H9 (cell line): Measurements from ENCODE around the gene NPC1. TPM values are rescaled to one million over a fixed set of nuclear protein-coding genes. Genes with fewer than 3 reads are reported as not detected.

Source experiments
- DNase-seq: peaks from one replicate; pipeline ENCODE4 v3.0.0-alpha.2; 2017
- H2AFZ ChIP-seq: one replicate; pipeline ENCODE4 v1.6.1; 2013; ENCODE audit warnings: mild to moderate bottlenecking, low read length, control low read depth, moderate library complexity
- H2AK5ac ChIP-seq: 2 replicates; pipeline ENCODE4 v1.6.1; 2013; ENCODE audit warnings: low read length, control low read depth, mixed read lengths; ENCODE audit not compliant: insufficient read length
- H2BK120ac ChIP-seq: one replicate; pipeline ENCODE4 v1.6.1; 2013; ENCODE audit warnings: low read depth, mild to moderate bottlenecking, low read length, control low read depth, inconsistent platforms; ENCODE audit not compliant: poor library complexity, severe bottlenecking
- H2BK12ac ChIP-seq: 2 replicates; pipeline ENCODE4 v1.6.1; 2013; ENCODE audit warnings: low read length, control low read depth, mixed read lengths, low read depth; ENCODE audit not compliant: insufficient read length
- H2BK15ac ChIP-seq: 2 replicates; pipeline ENCODE4 v1.6.1; 2013; ENCODE audit warnings: low read depth, low read length, control low read depth
- H2BK20ac ChIP-seq: one replicate; pipeline ENCODE4 v1.6.1; 2013; ENCODE audit warnings: low read depth, mild to moderate bottlenecking, low read length, control low read depth, inconsistent platforms; ENCODE audit not compliant: poor library complexity, severe bottlenecking
- H2BK5ac ChIP-seq: 2 replicates; pipeline ENCODE4 v1.6.1; 2013; ENCODE audit warnings: low read length, control low read depth, mixed read lengths; ENCODE audit not compliant: insufficient read length
- H3K14ac ChIP-seq: 2 replicates; pipeline ENCODE4 v1.6.1; 2013; ENCODE audit warnings: low read length, control low read depth; ENCODE audit not compliant: insufficient read depth
- H3K18ac ChIP-seq: 2 replicates; pipeline ENCODE4 v1.6.1; 2013; ENCODE audit warnings: low read depth, mild to moderate bottlenecking, mixed read lengths, low read length, control low read depth; ENCODE audit not compliant: insufficient read length
- H3K23ac ChIP-seq: 2 replicates; pipeline ENCODE4 v1.6.1; 2013; ENCODE audit warnings: low read length, control low read depth, mixed read lengths, low read depth; ENCODE audit not compliant: insufficient read length
- H3K23me2 ChIP-seq: 2 replicates; pipeline ENCODE4 v1.6.1; 2013; ENCODE audit warnings: low read depth, mild to moderate bottlenecking, mixed read lengths, low read length, control low read depth; ENCODE audit not compliant: insufficient read length, poor library complexity, severe bottlenecking
- H3K27ac ChIP-seq: 2 replicates; pipeline ENCODE4 v1.5.1; 2013; ENCODE audit warnings: low read length, control low read depth, mixed read lengths, low read depth; ENCODE audit not compliant: insufficient read length
- H3K27me3 ChIP-seq: 2 replicates; pipeline ENCODE4 v1.6.1; 2013; ENCODE audit warnings: low read length, control low read depth, inconsistent platforms; ENCODE audit not compliant: insufficient read depth
- H3K4ac ChIP-seq: 2 replicates; pipeline ENCODE4 v1.6.1; 2013; ENCODE audit warnings: low read depth, mild to moderate bottlenecking, control low read depth, inconsistent platforms, low read length, moderate library complexity
- H3K4me1 ChIP-seq: 2 replicates; pipeline ENCODE4 v1.6.1; 2013; ENCODE audit warnings: low read length, control low read depth, inconsistent platforms; ENCODE audit not compliant: insufficient read depth
- H3K4me2 ChIP-seq: 2 replicates; pipeline ENCODE4 v1.6.1; 2013; ENCODE audit warnings: low read length, control low read depth, mixed read lengths; ENCODE audit not compliant: insufficient read length, insufficient read depth
- H3K56ac ChIP-seq: 2 replicates; pipeline ENCODE4 v1.6.1; 2013; ENCODE audit warnings: low read depth, mild to moderate bottlenecking, mixed read lengths, low read length, control low read depth; ENCODE audit not compliant: insufficient read length
- H3K79me1 ChIP-seq: 2 replicates; pipeline ENCODE4 v1.6.1; 2013; ENCODE audit warnings: low read depth, mild to moderate bottlenecking, moderate library complexity, low read length, control low read depth, inconsistent platforms; ENCODE audit not compliant: insufficient read depth, poor library complexity, severe bottlenecking
- H3K79me2 ChIP-seq: 2 replicates; pipeline ENCODE4 v1.6.1; 2013; ENCODE audit warnings: low read length, control low read depth, inconsistent platforms; ENCODE audit not compliant: insufficient read depth
- H3K9ac ChIP-seq: 2 replicates; pipeline ENCODE4 v1.6.1; 2013; ENCODE audit warnings: low read length, control low read depth, mixed read lengths; ENCODE audit not compliant: insufficient read length; ENCODE audit errors: extremely low read depth
- H3K9me3 ChIP-seq: one replicate; pipeline ENCODE4 v1.6.1; 2013; ENCODE audit warnings: low read depth, low read length, inconsistent platforms; ENCODE audit not compliant: control insufficient read depth
- H3T11ph ChIP-seq: one replicate; pipeline ENCODE4 v1.6.1; 2013; ENCODE audit warnings: mild to moderate bottlenecking, low read length, control low read depth, inconsistent platforms
- H4K20me1 ChIP-seq: one replicate; pipeline ENCODE4 v1.6.1; 2013; ENCODE audit not compliant: control insufficient read depth, insufficient read length, insufficient read depth
- H4K5ac ChIP-seq: 2 replicates; pipeline ENCODE4 v1.6.1; 2013; ENCODE audit warnings: low read depth, mild to moderate bottlenecking, mixed read lengths, low read length, control low read depth; ENCODE audit not compliant: insufficient read length
- H4K8ac ChIP-seq: replicated peaks from 2 replicates; pipeline ENCODE4 v1.6.1; 2013; ENCODE audit warnings: low read length, control low read depth, mixed read lengths, low read depth; ENCODE audit not compliant: insufficient read length
- H4K91ac ChIP-seq: 2 replicates; pipeline ENCODE4 v1.6.1; 2013; ENCODE audit warnings: low read depth, mild to moderate bottlenecking, moderate library complexity, mixed read lengths, low read length, control low read depth; ENCODE audit not compliant: insufficient read length
- H3K27ac Mint-ChIP-seq, 3 experiments: 2 replicates in 2 of 3; 3 replicates in 1 of 3; pipeline ENCODE4 v1.8.0; 2020 to 2021; ENCODE audit warnings: mixed read lengths in 3 of 3, mild to moderate bottlenecking in 1 of 3, moderate library complexity in 1 of 3
- H3K27me3 Mint-ChIP-seq: 2 replicates; pipeline ENCODE4 v1.8.0; 2021; ENCODE audit warnings: low read depth, mild to moderate bottlenecking, moderate library complexity, mixed read lengths
- H3K36me3 Mint-ChIP-seq, 3 experiments: 2 replicates in 2 of 3; 3 replicates in 1 of 3; pipeline ENCODE4 v1.8.0; 2020 to 2021; ENCODE audit warnings: low read depth in 3 of 3, mixed read lengths in 3 of 3; ENCODE audit not compliant: insufficient read depth in 1 of 3
- H3K4me1 Mint-ChIP-seq, 2 experiments: 2 replicates each; pipeline ENCODE4 v1.8.0; 2020; ENCODE audit warnings: mixed read lengths in 2 of 2
- H3K4me3 Mint-ChIP-seq, 2 experiments: 2 replicates in 1 of 2; 3 replicates in 1 of 2; pipeline ENCODE4 v1.8.0; 2020 to 2021; ENCODE audit warnings: mild to moderate bottlenecking in 2 of 2, mixed read lengths in 2 of 2, moderate library complexity in 1 of 2
- H3K9me3 Mint-ChIP-seq, 2 experiments: 2 replicates in 1 of 2; 3 replicates in 1 of 2; pipeline ENCODE4 v1.8.0; 2020; ENCODE audit warnings: mild to moderate bottlenecking in 2 of 2, mixed read lengths in 2 of 2, moderate library complexity in 1 of 2
- CTCF ChIP-seq: fragments of 200-600 bp; sonication (generic); conservative IDR thresholded peaks from 3 replicates; pipeline ENCODE4 v1.8.0; 2021; ENCODE audit warnings: antibody characterized with exemption, mild to moderate bottlenecking
- WGBS: extraction: QIAGEN DNeasy Blood & Tissue Kit; methylation state at CpG from one replicate; pipeline ENCODE4 v1.1.7; 2013; ENCODE audit warnings: missing lambda C conversion rate, low lambda C conversion rate, mixed read lengths; ENCODE audit not compliant: insufficient read length; ENCODE audit errors: extremely low coverage; 5-methylcytosine and 5-hydroxymethylcytosine counted together
- total RNA-seq: library from RNA; stranded (reverse); gene quantifications from 2 replicates; pipeline ENCODE4 v1.2.1, GENCODE V29; 2021

Gene NPC1
- total RNA-seq, 1 experiment from 2014 or later: 24.2 TPM

GRCh38 chr18:23599809-23600208 is 13.5 kb upstream of the NPC1 start:
- Histone ChIP-seq H3K79me2 (no peaks in the 10 kb centered on the region), H3K27ac (no peak overlapping the region), H3T11ph (no peak overlapping the region), H2BK20ac (no peak overlapping the region), H3K14ac (no peak overlapping the region), H2BK5ac (no peak overlapping the region), H3K4me1 (no peaks in the 10 kb centered on the region), H3K4me2 (no peak overlapping the region), H4K5ac (no peak overlapping the region), H2AFZ (no peak overlapping the region), H2AK5ac (no peak overlapping the region), H4K20me1 (no peaks in the 10 kb centered on the region), H4K8ac (no peak overlapping the region), H2BK120ac (no peak overlapping the region), H3K18ac (no peak overlapping the region), H2BK12ac (no peak overlapping the region), H4K91ac (no peak overlapping the region), H3K23ac (no peak overlapping the region), H2BK15ac (no peak overlapping the region), H3K9me3 (no peaks in the 10 kb centered on the region), H3K9ac (no peak overlapping the region), H3K27me3 (no peaks in the 10 kb centered on the region), H3K23me2 (no peaks in the 10 kb centered on the region), H3K79me1 (no peaks in the 10 kb centered on the region), H3K4ac (no peak overlapping the region), H3K56ac (no peak overlapping the region)
- H3K36me3 Mint-ChIP-seq: no peaks in the 10 kb centered on the region; a peak in 1 of 7 replicates
- no peaks in the 10 kb centered on the region for H3K27me3 Mint-ChIP-seq
- H3K27ac Mint-ChIP-seq: no peak overlapping the region
- 0 out of 4 replicates have a peak, but pooled peaks cover 0 to 3% of the 10 kb centered on the region in 2 experiments for H3K4me1 Mint-ChIP-seq
- H3K9me3 Mint-ChIP-seq: no peaks in the 10 kb centered on the region
- DNase-seq: no peak
- H3K4me3 Mint-ChIP-seq: no peak overlapping the region
- no peak for TF ChIP-seq CTCF
- WGBS: no CpG with 5 or more reads among the region's 1 CpG
